ENCODE measurements around the gene ITGBL1. TPM values are rescaled to one million over a fixed set of nuclear protein-coding genes. Genes with fewer than 3 reads are reported as not detected.
"Not testable (repeated sequence)": the region's sequence is repeated elsewhere in the genome, so short reads cannot be mapped to it uniquely, and the experiment has no call there.

The ITGBL1 gene
- total RNA-seq, 6 experiments from 2014 or later, result 0.64 to 3.8 (median 1.6) TPM

DNA sequence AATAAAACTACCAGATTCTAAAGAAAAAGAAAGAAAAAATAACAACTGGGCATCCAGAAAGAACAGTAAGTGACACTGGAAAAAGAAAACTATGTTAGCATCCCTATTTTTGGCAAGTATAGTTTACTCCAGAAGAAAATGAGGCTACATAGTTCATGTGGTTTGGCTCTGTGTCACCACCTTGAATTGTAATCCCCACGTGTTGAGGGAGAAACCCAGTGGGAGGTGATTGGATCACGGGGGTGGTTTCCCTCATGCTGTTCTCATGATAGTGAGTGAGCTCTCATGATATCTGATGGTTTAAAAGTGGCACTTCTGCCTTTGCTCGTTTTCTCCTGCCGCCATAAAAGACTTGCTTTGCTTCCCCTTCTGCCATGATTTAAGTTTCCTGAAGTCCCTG is 76.9 kb downstream of the ITGBL1 start:
- Histone ChIP-seq H3K36me3 (no peaks in the 10 kb centered on the region), H3K27me3 (no peaks in the 10 kb centered on the region), H3K4me1 (no peaks in the 10 kb centered on the region), H3K27ac (no peak overlapping the region), H3K4me3 (no peak overlapping the region), H3K9me3 (no peaks in the 10 kb centered on the region)
- WGBS (ENCODE audit: insufficient coverage, low coverage, low lambda C conversion rate, missing lambda C conversion rate), result 36% methylated on average over 4 of the region's 4 CpGs
- ATAC-seq (no peak), DNase-seq (no peak)
- intact Hi-C loops (cut with DNase I), result no loop called here
- TF ChIP-seq, protein P1, sequence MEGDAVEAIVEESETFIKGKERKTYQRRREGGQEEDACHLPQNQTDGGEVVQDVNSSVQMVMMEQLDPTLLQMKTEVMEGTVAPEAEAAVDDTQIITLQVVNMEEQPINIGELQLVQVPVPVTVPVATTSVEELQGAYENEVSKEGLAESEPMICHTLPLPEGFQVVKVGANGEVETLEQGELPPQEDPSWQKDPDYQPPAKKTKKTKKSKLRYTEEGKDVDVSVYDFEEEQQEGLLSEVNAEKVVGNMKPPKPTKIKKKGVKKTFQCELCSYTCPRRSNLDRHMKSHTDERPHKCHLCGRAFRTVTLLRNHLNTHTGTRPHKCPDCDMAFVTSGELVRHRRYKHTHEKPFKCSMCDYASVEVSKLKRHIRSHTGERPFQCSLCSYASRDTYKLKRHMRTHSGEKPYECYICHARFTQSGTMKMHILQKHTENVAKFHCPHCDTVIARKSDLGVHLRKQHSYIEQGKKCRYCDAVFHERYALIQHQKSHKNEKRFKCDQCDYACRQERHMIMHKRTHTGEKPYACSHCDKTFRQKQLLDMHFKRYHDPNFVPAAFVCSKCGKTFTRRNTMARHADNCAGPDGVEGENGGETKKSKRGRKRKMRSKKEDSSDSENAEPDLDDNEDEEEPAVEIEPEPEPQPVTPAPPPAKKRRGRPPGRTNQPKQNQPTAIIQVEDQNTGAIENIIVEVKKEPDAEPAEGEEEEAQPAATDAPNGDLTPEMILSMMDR (IDR thresholded peaks at IDR 0.05), result no peak
- no peak for TF ChIP-seq POLR2A (IDR thresholded peaks at IDR 0.05)

DNA sequence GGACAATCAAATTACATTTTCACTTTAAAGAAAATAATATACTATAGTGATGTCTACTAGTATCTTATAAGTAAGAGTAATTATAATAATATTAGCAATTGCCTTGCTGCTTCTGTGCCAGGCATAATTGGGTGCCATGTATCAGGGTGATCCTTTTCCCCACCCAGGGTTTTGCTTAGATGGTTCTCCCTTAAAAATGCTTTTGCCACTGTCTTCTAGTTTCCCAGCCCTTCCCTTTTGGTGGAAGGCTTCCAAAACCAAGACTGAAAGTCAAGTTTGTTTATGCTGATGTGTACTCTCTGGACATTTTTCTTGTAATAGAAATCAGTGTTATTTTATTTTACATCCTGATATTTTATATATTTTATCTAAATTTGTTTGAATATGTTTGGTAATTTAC is 77.8 kb downstream of the ITGBL1 start:
- ATAC-seq (peak in 1 of 4 donors; percentile 47), DNase-seq (no peak)
- H3K4me1 ChIP-seq, result no peaks in the 10 kb centered on the region
- no peak for TF ChIP-seq POLR2A (IDR thresholded peaks at IDR 0.05)
- TF ChIP-seq, protein P1 (IDR thresholded peaks at IDR 0.05), result no peak
- no peak overlapping the region for H3K4me3 ChIP-seq
- H3K9me3 ChIP-seq, result no peaks in the 10 kb centered on the region
- no peaks in the 10 kb centered on the region for H3K27me3 ChIP-seq
- no peak overlapping the region for H3K27ac ChIP-seq
- H3K36me3 ChIP-seq, result no peaks in the 10 kb centered on the region
- intact Hi-C loops (cut with DNase I), result no loop called here

DNA sequence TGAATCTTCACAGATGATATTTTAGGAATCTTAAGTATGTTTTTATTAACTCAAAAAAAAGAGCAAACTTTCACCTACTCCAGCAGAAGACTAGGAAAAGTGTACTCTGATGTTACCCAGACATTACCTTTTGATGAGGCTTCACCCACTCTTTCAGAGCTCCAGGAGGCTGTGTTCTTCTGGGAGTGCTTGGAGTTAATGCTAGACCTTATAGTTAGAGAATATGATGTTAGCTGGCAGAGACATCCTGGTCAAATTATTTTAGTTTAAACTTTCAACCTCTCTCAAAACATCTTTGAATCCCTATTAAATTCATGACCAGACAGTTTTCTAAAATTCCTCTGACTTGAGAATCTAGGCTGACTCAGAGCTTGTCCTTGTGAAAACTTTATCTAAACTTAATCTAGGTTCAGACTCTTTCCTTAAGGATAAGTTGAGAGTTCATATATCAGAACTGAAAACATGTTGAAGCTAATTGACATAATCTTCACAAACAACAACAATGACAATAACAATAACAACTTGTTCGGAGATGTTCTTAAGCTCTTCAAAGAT is 82.8 kb downstream of the ITGBL1 start:
- no peaks in the 10 kb centered on the region for H3K36me3 ChIP-seq
- no peaks in the 10 kb centered on the region for H3K27me3 ChIP-seq
- no peaks in the 10 kb centered on the region for H3K4me1 ChIP-seq
- no peaks in the 10 kb centered on the region for H3K9me3 ChIP-seq
- TF ChIP-seq, protein P1 (IDR thresholded peaks at IDR 0.05), result no peak
- TF ChIP-seq POLR2A (IDR thresholded peaks at IDR 0.05), result no peak
- H3K4me3 ChIP-seq, result no peak overlapping the region
- no peak for ATAC-seq
- no peak overlapping the region for H3K27ac ChIP-seq
- WGBS (ENCODE audit: insufficient coverage, low coverage, low lambda C conversion rate, missing lambda C conversion rate), result 71% methylated on average over 1 of the region's 1 CpG
- intact Hi-C loops (cut with DNase I), result no loop called here
- no peak for DNase-seq

DNA sequence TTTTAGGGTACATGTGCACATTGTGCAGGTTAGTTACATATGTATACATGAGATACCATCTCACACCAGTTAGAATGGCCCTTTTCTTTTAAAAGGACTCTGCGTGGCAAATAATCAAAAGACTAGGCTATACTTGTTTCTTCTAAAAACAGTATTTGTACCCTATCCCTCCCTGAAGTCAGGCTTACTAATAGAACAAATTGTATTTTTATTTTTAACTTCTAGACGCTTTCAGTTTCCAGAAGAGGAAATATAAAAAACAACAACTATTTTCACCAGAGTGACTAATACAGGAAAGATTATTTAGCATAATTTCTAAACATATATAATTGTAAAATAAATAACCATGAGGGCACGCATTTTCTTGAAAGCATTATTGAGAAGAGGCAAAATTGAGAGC is 83.6 kb downstream of the ITGBL1 start:
- ATAC-seq (no peak), DNase-seq (no peak)
- Histone ChIP-seq H3K27me3 (no peaks in the 10 kb centered on the region), H3K4me3 (no peak overlapping the region), H3K9me3 (no peaks in the 10 kb centered on the region), H3K4me1 (no peaks in the 10 kb centered on the region), H3K36me3 (no peaks in the 10 kb centered on the region), H3K27ac (no peak overlapping the region)
- no peak for TF ChIP-seq POLR2A (IDR thresholded peaks at IDR 0.05)
- TF ChIP-seq, protein P1 (IDR thresholded peaks at IDR 0.05), result no peak
- intact Hi-C loops (cut with DNase I), result no loop called here
- WGBS (ENCODE audit: insufficient coverage, low coverage, low lambda C conversion rate, missing lambda C conversion rate), result 60% methylated on average over 3 of the region's 3 CpGs

DNA sequence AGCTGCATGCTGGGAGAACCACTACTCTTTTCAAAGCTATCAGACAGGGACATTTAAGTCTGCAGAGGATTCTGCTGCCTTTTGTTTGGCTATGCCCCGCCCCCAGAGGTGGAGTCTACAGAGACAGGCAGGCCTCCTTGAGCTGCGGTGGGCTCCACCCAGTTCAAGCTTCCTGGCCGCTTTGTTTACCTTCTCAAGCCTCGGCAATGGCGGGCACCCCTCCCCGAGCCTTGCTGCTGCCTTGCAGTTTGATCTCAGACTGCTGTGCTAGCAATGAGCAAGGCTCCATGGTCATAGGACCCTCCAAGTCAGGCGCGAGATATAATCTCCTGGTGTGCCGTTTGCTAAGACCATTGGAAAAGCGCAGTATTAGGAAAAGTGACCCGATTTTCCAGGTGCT is 92.1 kb downstream of the ITGBL1 start:
- DNase-seq, ATAC-seq: not testable (repeated sequence)
- WGBS (ENCODE audit: insufficient coverage, low coverage, low lambda C conversion rate, missing lambda C conversion rate), result 94% methylated on average over 7 of the region's 11 CpGs

More for the DNA sequence above, 92.1 kb downstream of the ITGBL1 start:
- H3K27me3 ChIP-seq; H3K4me1 ChIP-seq; H3K27ac ChIP-seq; H3K4me3 ChIP-seq; H3K36me3 ChIP-seq; H3K9me3 ChIP-seq; intact Hi-C loops (cut with DNase I): not testable (repeated sequence)
